Activated gamma-delta T cell treated with Interleukin-2 at 50 U/mL for 16 hours (primary cell): Measurements from ENCODE around the gene RPS5.
"Not testable (repeated sequence)": the region's sequence is repeated elsewhere in the genome, so short reads cannot be mapped to it uniquely, and the experiment has no call there.

Experiments used
- DNase-seq: peaks from one replicate; pipeline ENCODE4 v3.0.0-alpha.2; 2020

RPS5 gene

DNA sequence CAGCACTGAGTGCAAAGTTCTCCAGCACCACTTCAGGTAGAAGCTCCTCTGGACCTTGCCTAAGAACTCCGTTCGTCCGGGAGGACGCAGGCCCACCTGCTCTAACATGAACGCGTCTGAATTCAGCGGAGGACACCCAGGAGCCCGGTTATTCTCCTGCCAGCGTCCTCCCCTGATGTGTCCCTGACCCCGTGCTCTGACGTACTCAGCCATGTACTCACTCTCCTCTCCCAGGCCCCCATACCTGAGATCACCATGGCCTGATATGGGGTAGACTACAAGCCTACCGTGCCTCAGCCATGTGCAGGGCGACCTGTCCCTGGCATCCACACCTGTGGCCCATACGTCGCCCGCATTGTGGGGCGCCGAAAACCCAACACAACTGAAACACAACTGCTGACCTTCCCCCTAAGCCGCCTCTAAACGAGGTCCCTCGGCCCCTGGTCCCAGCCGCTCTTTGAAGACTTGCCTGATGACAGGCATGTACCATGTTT, 20.6 kb downstream of the RPS5 start:
- DNase-seq = no peak

DNA sequence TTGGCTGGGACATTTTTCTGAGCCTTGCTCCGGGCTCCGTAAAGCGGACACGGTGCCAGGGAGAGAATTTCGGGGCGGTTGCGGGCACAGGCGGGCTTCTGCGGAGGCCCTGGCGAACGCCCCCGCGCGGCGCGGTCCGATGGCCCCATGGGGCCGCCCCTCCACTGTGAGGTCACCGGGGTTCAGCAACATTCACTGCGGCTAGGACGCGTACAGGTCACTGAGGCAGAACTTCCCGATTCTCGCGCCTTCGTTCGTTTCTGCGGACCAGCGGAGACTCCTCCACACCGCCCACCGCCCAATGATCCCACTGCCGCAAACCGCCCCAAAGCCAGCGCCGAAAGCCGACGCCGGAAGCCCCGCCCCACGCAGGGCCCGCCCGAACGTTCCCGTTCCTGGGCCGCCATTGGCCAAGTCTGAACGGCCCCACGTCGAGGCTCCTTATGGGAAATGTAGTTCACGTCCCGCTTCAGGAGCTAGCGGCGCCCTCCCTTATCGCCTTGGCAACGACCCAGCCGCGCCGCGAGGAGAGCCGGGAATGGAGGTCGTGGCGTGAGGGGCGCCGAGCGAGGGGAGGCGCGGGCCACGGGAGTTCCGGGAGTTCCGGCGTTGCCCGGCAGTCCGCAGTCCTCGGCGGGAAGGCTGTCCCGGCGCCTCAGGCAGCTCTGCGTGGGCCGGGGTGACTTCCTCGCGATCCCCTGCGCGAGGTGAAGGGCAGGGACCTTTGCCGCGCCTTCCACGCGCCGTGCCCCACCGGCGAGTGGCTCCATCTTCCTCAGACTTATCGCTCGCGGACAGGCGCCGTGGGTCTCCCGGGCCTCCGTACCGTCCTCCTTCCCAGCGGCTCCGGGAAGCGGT, 21.3 kb downstream of the RPS5 start, which contains the start of gene ZNF584:
ZNF584 (plus strand) TSS at position 498 of the 858 bp plus-strand sequence. CDS start 499 bp downstream, outside the sequence.
- peak; percentile 93 for DNase-seq

- DNase-seq = no peak
Measured at GRCh38 chr19:58409010-58409790, 22.1 kb downstream of the RPS5 start.

GRCh38 chr19:58416604-58417003, 29.5 kb downstream of the RPS5 start:
- no peak for DNase-seq

GRCh38 chr19:58417071-58417470, 30.0 kb downstream of the RPS5 start:
- DNase-seq = no peak

GRCh38 chr19:58428617-58429016, 41.5 kb downstream of the RPS5 start:
- DNase-seq = no peak

- no peak for DNase-seq
Measured at GRCh38 chr19:58429745-58430144, 42.7 kb downstream of the RPS5 start.

DNA sequence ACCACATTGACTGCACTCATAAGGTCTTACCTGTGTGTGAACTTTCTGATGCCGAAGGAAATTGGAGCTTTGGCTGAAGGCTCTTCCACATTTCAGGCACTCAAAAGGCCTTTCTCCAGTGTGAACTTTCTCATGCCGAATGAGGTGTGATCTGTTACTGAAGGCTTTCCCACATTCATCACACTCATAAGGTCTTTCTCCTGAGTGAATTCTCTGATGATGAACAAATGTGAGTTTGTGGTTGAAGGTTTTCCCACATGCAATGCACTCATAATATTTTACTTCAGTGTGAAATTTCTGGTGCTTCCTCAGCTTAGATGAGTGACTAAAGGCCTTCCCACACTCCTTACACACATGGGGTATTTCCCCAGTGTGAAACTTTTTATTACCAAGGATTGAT, 47.1 kb downstream of the RPS5 start:
- DNase-seq = no peak

DNA sequence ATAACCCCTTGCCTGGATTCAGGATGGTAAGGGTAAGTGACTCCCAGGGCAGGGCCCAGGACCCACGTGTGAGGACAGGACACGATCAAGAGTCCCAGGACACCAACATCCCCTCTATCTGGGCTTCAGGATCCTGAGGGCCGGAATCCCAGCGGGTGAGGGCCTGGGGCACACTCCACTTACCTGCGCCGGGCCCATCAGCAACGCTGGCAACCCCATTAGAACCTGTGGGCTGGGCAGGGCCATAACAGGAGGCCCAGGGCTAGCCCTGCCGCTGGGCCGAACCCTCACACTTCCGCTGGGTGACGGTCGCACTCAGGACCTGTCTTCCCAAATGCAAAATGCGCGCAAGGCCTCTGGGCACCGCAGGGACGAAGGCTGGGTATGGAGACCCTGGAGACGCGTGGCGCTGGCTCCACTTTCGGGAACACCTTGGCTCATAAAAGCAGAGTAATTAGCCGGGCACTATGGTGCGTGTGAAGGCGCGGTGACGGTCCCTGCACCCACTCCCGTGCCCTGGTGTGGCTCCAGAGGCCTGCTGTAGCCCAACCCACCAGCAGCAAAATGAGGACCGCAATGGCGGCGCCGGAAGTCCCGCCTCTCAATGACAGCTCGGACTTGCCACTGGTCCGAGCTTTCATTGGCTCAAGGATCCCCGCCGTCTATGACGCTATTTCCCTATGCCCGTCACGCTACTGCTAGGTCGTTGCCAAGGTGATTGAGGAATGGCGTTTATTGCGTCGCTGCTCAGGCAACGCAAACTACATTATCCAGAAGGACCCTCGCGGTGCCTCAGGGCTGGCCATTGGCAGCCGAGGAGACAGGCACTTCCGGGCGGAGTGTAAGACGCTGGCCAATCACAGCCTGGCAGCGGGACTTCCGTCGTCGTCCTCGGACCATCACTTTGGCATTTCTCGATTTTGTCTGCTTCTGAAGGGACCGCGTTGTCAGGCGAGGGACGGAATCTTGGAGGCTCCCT, 52.8 kb downstream of the RPS5 start, which contains the start of gene ZNF132:
ZNF132 (minus strand) TSS at position 578 of the 979 bp plus-strand sequence; CDS start at position 246, 332 bp downstream.
- DNase-seq = peak; percentile 93

- no peak for DNase-seq
Measured at GRCh38 chr19:58440556-58440955, 53.5 kb downstream of the RPS5 start.

DNA sequence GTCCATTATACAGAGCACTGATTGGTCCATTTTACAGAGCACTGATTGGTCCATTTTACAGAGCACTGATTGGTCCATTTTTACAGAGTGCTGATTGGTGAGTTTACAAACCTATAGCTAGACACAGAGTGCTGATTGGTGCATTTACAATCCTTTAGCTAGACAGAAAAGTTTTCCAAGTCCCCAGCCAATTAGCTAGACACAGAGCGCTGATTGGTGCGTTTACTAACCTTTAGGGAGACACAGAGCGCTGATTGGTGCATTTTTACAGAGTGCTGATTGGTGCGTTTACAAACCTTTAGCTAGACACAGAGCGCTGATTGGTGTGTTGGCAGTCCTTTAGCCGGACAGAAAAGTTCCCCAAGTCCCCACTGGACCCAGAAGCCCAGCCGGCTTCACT, 55.9 kb downstream of the RPS5 start:
- DNase-seq = not testable (repeated sequence)
